ENCODE data around the gene GJA9. TPM values are rescaled to one million over a fixed set of nuclear protein-coding genes. Genes with fewer than 3 reads are reported as not detected.

The GJA9 gene
- not detected for total RNA-seq (2021; fragmentation: NEBNext Ultra II Directional; extraction: Animal tissue kit (Norgen Biotek cat#: 25700))
- long read RNA-seq, result 0 reads

DNA sequence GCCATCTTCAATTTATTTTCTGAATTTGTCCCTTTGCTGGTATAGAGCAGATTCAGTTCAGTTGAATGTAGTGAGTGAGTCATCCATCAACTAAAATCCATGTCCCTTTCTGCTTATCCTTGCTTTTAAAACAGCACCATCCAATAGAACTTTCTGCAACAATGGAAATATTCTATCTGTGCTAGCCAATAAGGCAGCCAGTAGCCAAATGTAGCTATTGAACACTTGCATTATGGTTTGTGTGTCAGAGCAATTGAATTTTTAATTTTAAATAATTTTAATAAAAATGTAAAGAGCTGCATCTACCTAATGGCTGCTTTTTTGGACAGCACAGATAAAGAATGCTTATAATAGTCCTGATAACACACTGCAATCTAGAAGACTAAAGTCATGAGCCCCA, at the start of gene GJA9:
Gene GJA9 (minus strand): TSS at position 101 of the 400 bp plus-strand sequence. CDS start 5,489 bp downstream, outside the sequence.
- H3K36me3 Mint-ChIP-seq (ENCODE audit: low read depth), result no peaks in the 10 kb centered on the region
- no peak for DNase-seq
- H3K4me1 Mint-ChIP-seq (ENCODE audit: low read depth), result no peaks in the 10 kb centered on the region
- no peak within 1 kb of the TSS for H3K4me3 Mint-ChIP-seq
- H3K27me3 Mint-ChIP-seq (ENCODE audit: insufficient read depth), result no peaks in the 10 kb centered on the region
- TF ChIP-seq CTCF (IDR thresholded peaks at IDR 0.05), result no peak
- H3K9me3 Mint-ChIP-seq, result no peaks in the 10 kb centered on the region
- H3K27ac Mint-ChIP-seq, result no peak within 1 kb of the TSS

GRCh38 chr1:38929476-38929875, 48.1 kb upstream of the GJA9 start:
- no peaks in the 10 kb centered on the region for H3K9me3 Mint-ChIP-seq
- no peak for DNase-seq
- no peaks in the 10 kb centered on the region for H3K36me3 Mint-ChIP-seq (ENCODE audit: low read depth)
- 0 out of 2 replicates have a peak, but pooled peaks cover 6% of the 10 kb centered on the region for H3K4me1 Mint-ChIP-seq (ENCODE audit: low read depth)
- H3K27ac Mint-ChIP-seq, result no peak overlapping the region
- peaks cover 4% of the 10 kb centered on the region; the same call in 1 of the 2 replicates for H3K27me3 Mint-ChIP-seq (ENCODE audit: insufficient read depth)
- no peak overlapping the region for H3K4me3 Mint-ChIP-seq
- TF ChIP-seq CTCF (IDR thresholded peaks at IDR 0.05), result no peak

- Mint-ChIP-seq H3K9me3 (no peaks in the 10 kb centered on the region), H3K4me1 (ENCODE audit: low read depth) (0 out of 2 replicates have a peak, but pooled peaks cover 6% of the 10 kb centered on the region), H3K36me3 (ENCODE audit: low read depth) (no peaks in the 10 kb centered on the region), H3K27me3 (ENCODE audit: insufficient read depth) (peaks cover 4% of the 10 kb centered on the region; the same call in 1 of the 2 replicates), H3K27ac (no peak overlapping the region), H3K4me3 (no peak overlapping the region)
- TF ChIP-seq CTCF (IDR thresholded peaks at IDR 0.05), result no peak
- DNase-seq, result no peak
Observed at GRCh38 chr1:38929054-38929453, 47.7 kb upstream of the GJA9 start.

GRCh38 chr1:38926091-38926490, 44.7 kb upstream of the GJA9 start:
- H3K27ac Mint-ChIP-seq, result no peak overlapping the region
- no peaks in the 10 kb centered on the region for H3K36me3 Mint-ChIP-seq (ENCODE audit: low read depth)
- H3K4me3 Mint-ChIP-seq, result no peak overlapping the region
- no peak for TF ChIP-seq CTCF (IDR thresholded peaks at IDR 0.05)
- peaks cover 1% of the 10 kb centered on the region; the same call in 1 of the 2 replicates for H3K27me3 Mint-ChIP-seq (ENCODE audit: insufficient read depth)
- no peak for DNase-seq
- no peaks in the 10 kb centered on the region for H3K9me3 Mint-ChIP-seq
- 0 out of 2 replicates have a peak, but pooled peaks cover 6% of the 10 kb centered on the region for H3K4me1 Mint-ChIP-seq (ENCODE audit: low read depth)

GRCh38 chr1:38925391-38925790, 44.0 kb upstream of the GJA9 start:
- H3K9me3 Mint-ChIP-seq, result no peaks in the 10 kb centered on the region
- TF ChIP-seq CTCF (IDR thresholded peaks at IDR 0.05), result no peak
- H3K27ac Mint-ChIP-seq, result no peak overlapping the region
- H3K4me1 Mint-ChIP-seq (ENCODE audit: low read depth), result 0 out of 2 replicates have a peak, but pooled peaks cover 6% of the 10 kb centered on the region
- H3K4me3 Mint-ChIP-seq, result no peak overlapping the region
- no peak for DNase-seq
- H3K27me3 Mint-ChIP-seq (ENCODE audit: insufficient read depth), result peaks cover 1% of the 10 kb centered on the region; the same call in 1 of the 2 replicates
- H3K36me3 Mint-ChIP-seq (ENCODE audit: low read depth), result no peaks in the 10 kb centered on the region

Measured in HFFc6 (cell line).